Left kidney (tissue), 2 donors: Measurements from ENCODE around the gene SUN2. TPM values are rescaled to one million over a fixed set of nuclear protein-coding genes. Genes with fewer than 3 reads are reported as not detected.

ENCODE experiments used
- DNase-seq: peaks from one replicate; pipeline ENCODE4 v3.0.0-alpha.2; 2013
- polyA plus RNA-seq: library from polyadenylated mRNA; unstranded; fragments of 120-200 nt; gene quantifications from one replicate; pipeline ENCODE4 v1.2.1, GENCODE V29; 2013; ENCODE audit not compliant: insufficient read length

Gene SUN2
- polyA plus RNA-seq, 1 donor = 60.7 TPM

GRCh38 chr22:38696606-38697424, 59.0 kb downstream of the SUN2 start:
- no peak for DNase-seq

GRCh38 chr22:38694940-38695339, 60.9 kb downstream of the SUN2 start:
- DNase-seq = no peak

GRCh38 chr22:38694049-38694448, 61.7 kb downstream of the SUN2 start:
- no peak for DNase-seq

GRCh38 chr22:38689651-38690050, 66.1 kb downstream of the SUN2 start:
- DNase-seq = no peak

- no peak for DNase-seq
Measured at GRCh38 chr22:38685761-38686160, 70.0 kb downstream of the SUN2 start.

- DNase-seq = no peak
Measured at GRCh38 chr22:38684895-38685294, 70.9 kb downstream of the SUN2 start.

Other genes with a start within 250 kb of the SUN2 start
- gene DDX17, start 249.7 kb downstream of the SUN2 start, polyA plus RNA-seq = 1,227 TPM
- gene DMC1, start 185.8 kb downstream of the SUN2 start, polyA plus RNA-seq = 8.1 TPM
- gene FAM227A, start 99.6 kb downstream of the SUN2 start, polyA plus RNA-seq = 12.0 TPM
- 59.4 TPM for gene CBY1, start 99.4 kb downstream of the SUN2 start, polyA plus RNA-seq
- gene TOMM22, start 74.0 kb downstream of the SUN2 start, polyA plus RNA-seq = 101 TPM
- 44.8 TPM for gene JOSD1, start 55.1 kb downstream of the SUN2 start, polyA plus RNA-seq
- gene GTPBP1, start 50.1 kb downstream of the SUN2 start, polyA plus RNA-seq = 53.6 TPM
- gene DNAL4, start 38.1 kb upstream of the SUN2 start, polyA plus RNA-seq = 30.2 TPM
- gene NPTXR, start 88.0 kb upstream of the SUN2 start, polyA plus RNA-seq = 4.2 TPM
- gene CBX6, start 116.2 kb upstream of the SUN2 start, polyA plus RNA-seq = 35.9 TPM
- gene APOBEC3A, start 201.6 kb upstream of the SUN2 start, polyA plus RNA-seq = 0.13 TPM
- gene APOBEC3B, start 226.3 kb upstream of the SUN2 start, polyA plus RNA-seq = 4.4 TPM